HG02970 (cell line): ENCODE results near the gene PLLP.

Experiments
- ATAC-seq: cut with Tn5 transposase; IDR thresholded peaks from one replicate; pipeline ENCODE4 v1.9.1; 2021; ENCODE audit warnings: mild to moderate bottlenecking, moderate library complexity, moderate number of reproducible peaks; ENCODE audit not compliant: unreplicated experiment, low FRiP score

Gene PLLP

GRCh38 chr16:57303021-57303909 is 18.8 kb upstream of the PLLP start:
- no peak for ATAC-seq

- ATAC-seq, result no peak
Measured at GRCh38 chr16:57301126-57301817, 16.8 kb upstream of the PLLP start.

DNA sequence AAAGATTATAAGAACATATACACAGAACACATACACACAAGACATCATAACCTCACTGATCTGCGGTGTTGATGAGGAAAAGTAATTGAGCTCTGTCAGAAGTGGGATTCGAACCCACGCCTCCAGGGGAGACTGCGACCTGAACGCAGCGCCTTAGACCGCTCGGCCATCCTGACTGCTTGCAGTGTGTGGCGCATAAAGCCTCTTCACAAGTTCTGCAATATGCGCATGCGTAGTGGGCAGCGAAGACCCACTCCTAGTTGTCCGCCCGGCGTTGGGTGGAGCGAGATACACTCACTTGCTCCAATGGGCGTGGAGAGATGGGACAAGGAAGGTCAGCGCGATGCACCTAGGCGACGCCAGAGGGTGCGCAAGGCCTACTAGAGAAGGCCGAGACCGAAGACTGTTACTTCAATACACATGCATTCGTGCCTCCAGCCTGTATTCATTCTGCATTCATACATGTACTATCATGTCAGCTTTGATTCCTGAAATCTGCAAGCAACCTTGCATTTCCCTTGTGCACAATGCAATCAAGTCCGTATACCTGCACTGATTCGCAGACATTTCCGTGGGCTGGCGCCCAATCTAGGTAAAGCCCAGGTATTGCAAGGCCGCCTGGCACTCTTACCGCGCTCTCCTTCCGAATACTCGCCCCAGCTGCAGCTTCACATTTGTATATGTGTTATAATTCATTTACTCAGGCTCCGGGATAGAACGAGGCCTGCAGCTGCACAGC is 16.1 kb upstream of the PLLP start:
- ATAC-seq, result peak; percentile 82

DNA sequence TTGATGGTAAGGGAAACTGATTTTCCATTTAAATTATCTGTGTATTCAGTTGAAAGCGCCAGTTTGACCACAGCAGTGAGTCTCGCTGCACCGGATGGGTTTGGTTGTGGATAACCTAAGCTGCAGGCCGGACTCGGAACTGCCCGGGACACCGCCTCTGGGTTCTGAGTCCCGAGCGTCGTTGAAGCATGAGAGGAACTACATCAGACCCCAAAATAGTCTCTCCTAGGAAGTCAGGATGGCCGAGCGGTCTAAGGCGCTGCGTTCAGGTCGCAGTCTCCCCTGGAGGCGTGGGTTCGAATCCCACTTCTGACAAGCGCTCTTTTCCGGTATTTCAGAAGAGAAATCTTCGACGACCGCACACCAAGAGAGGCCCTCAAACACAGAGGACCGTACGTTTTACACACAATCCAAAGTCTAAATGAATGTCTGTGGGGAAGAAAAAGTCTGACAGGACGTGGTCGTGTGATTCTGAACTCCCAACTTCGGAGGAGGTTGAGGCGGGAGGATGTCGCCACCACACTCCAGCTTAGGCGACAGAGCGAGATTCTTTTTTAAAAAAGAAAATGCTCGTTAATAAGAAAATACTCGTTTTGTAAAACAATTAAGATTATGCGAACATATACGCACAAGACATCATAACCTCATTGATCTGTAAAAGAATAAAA is 15.4 kb upstream of the PLLP start:
- peak; percentile 59 for ATAC-seq

DNA sequence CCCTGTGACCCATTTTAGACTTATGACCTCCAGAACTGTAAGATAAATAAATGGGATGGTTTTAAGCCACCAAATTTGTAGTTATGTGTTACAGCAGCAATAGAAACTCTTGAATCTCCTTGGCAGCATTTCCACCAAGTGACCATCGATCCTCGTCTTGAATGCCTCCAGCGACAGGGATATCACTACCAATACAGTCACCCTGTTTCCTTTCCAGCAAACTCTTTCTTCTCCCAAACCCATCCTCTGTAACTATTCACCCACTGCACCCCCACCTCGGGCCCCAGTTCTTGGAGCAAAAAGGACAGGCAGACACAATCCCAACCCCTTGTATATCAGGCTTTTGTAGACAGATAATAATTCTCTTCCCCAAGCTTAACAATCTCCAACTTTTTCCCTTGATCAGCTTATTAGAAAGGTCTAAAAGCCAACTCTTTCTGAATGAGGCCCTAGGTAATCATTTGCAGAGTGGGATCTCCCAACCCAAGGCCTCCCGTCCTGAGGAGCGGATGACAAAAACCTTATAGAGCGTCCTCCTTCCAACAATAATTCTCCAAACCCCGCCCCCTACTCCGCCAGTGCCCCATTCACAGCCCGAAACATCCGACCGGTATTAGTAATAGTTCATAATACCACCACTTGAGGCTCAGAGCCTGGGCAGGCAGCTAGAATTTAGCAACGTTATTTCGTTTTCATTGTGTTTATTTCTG is 14.7 kb upstream of the PLLP start:
- ATAC-seq, result peak; percentile 12

GRCh38 chr16:57297856-57298255 is 13.4 kb upstream of the PLLP start:
- ATAC-seq, result no peak

DNA sequence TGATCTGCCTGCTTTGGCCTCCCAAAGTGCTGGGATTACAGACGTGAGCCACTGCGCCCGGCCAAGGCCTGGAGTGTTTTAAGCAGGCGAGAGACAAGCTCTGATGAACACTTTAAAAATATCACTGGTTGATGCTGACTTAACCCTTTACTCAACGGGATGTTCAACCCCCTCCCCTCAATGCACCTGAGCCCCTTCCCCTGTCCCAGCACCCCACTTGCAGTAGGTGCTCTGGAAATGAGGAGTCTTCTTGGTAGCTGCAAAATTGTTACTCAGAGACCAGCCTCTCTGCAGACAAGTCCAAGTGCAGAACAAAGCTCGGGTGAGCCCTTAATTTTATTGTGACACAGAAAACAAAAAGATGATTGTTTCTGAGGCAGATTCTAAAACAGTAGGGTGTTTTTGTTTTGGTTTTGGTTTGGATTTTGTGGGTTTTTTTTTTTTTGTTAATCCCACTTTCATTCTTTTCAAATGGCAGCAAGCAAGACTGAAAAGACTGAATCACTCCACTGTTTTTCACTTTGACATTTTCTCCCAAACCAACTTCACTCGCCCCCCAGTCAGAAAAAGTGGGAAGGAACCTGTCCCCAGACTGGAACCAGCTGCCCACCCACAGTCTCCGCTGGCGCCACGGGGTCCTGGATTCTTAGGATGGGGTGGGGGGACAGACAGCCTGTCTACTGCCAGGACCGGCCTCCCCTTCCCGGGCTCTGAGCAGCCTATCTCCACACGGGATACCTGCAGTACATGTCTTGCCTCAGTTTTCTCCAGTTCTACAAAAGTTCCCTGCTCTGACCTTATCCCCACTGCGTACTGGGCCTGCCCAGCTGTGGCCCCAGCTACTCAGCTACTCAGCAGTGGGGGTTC is 5.2 kb upstream of the PLLP start:
- no peak for ATAC-seq

DNA sequence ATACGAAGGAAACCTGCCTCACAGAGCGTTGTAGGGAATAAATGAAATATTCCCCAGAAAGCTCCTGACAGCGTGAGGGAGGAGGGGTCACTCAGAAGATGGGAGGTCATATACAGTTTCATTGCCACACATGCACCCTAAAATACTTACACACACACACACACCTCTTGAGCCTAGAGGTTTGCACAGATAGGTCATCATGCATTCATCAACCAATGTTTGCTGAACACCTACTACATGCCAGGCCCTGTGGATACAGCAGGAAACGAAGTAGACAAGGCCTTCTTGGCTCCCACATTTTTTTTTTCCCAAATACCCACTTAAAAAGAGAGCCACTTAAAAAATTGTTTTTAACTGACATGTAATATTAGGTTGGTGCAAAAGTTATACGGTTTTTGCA is 907 bp upstream of the PLLP start:
- ATAC-seq, result no peak

DNA sequence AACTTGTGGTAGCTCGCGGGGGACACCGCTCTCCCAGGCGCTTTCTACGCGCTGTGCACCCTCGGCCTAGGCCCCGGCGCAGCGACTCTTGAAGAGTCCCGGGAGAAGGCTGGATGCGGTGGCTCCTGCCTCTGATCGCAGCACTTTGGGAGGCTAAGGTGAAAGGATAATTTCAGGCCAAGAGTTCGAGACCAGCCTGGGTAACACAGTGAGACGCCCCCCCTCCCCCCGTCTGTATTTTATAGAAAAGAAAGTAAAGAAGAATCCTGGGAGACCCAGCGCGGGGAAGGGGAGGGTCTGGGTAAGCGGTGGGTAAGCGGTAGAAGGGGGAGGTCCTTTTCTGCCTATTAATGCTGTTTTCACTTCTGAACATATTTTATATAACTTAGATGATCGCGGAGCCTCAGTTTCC is 486 bp upstream of the PLLP start:
- ATAC-seq, result no peak

DNA sequence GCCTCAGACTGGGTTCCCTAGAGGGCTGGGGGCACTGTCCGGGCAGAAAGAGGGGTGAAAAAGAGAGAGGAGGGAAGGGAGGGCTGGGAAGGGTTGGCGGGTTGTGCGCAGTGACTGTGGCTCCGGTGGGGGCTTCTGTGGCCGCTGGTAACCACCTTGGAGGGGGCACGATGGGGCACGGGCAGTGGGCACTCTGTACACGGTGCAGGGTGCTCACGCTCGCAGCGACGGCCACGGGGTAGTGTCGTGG is 588 bp downstream of the PLLP start:
- ATAC-seq, result no peak

DNA sequence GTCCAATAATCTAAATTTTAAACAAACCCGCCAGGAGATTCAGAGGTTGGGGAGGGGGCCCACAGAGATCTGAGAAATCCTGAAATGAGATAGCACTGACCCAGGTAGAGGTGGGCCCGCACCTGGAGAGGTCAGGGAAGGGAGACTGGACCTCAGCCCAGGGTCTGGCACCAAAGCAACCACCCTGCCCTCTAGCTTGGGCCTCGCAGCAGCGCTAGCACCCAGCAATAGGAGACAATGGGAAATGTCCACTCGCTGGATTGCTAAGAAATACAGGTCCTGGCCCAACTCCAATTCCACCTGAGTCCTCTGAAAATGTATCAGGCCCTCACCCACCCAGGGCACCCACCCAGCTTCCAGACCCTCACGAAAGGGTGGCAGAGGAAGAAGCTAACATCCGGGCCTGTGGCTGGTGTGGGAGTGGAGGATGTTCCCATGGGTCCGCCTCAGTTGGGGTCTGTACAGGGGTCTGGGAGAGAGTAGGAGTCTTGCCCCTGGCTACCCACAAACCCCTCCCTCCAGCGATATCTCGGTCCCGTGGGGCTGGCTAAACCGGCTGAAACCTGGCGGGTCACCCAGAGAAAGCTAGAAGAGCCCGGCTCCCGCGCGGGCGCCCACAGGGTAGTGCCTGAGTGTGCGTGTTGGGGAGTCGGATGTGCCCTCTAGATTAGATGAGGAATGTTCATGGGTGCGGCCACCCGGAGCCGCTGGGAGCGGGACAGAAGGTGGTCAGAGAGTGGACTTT is 1.1 kb downstream of the PLLP start:
- ATAC-seq, result no peak

DNA sequence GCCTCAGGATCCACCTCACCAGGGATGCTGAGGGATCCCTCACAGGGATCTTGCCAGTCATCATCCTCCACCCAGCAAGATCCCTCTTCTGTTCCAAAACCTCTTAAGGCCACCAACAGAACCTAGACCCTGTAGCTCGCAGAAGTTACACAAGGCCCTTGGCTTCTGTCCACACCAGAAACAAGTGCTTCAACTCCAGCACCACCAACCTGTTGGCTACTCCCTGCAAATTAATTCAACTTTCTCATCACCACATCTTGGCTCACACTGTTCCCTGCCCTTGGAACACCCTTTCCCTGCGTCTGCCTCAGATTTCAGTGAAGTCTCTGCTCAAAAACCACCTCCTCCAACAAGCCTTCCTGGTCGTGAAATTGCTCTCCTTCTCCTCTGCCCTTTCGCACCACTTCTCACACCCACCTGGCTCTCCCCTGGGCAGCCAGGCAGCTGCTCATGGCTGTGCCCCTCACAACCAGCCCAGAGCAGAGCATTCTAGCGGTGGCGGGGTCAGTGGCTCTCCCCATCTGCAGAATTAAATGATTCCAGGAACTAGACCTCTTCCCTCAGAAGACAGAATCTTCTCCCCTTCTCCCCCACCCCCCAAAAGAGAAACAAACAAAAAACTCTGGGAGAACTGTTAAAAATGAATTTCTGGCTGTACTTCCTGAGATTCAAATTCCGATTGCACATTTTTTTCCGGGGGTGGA is 1.8 kb downstream of the PLLP start:
- no peak for ATAC-seq

- no peak for ATAC-seq
Measured at GRCh38 chr16:57281791-57282190, 2.7 kb downstream of the PLLP start.

DNA sequence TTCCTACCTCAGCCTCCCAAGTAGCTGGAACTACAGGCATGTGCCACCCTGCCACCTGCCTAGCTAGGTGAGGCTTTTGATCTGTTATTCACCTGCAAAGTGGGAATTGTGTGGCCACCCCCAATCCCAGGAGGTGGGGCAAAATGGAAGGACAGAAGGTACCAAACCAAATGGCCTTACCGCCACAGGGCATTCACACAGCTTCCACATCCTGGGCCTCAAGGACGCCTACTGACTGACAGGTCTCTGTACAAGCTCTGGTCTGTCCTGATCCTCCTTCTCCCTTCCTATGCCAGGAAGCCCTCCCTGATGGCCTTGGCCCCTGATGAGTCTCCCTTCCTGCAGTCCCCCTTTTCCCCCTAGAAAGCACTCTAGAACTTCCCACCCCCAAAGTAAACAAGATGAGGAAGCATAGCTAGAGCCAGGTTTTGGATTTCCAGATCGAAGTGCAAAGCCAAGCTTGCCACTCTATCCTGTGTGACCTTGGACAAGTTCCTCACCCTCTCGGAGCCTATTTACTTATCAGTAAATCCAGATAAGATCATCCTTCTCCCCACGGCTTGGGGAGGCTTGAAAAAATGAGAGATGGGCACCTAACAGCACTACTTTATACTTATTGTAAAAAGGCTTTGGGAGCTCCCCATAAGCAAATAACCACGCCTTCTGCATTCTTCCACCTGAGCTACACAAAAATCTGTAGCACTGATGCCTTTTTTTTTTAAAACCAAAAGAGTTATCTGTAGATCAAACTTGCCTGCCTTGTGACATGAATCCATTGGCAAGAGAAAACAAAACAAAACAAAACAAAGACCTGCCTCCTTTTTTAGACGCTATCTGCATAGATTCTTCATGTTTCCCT is 4.5 kb downstream of the PLLP start:
- ATAC-seq, result no peak

- no peak for ATAC-seq
Measured at GRCh38 chr16:57278494-57278893, 6.0 kb downstream of the PLLP start.

DNA sequence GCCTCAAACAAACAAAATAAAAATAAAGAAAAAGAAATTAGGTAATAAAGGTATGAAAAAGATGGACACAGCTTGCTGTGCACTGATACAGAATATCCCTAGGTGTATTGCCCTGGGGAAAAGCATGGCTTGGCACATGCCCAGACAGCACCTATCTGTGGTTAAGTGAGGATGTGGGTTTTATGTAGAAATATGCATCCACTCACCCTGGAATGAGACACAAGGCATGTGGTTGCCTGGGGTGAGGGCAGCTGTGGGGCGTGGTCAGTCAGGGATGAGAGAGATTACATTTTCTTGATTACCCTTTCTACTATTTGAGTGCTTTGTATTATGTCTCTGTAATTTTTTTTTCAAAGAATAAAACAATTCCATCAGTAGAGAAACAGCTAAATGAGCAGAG is 6.9 kb downstream of the PLLP start:
- ATAC-seq, result no peak

DNA sequence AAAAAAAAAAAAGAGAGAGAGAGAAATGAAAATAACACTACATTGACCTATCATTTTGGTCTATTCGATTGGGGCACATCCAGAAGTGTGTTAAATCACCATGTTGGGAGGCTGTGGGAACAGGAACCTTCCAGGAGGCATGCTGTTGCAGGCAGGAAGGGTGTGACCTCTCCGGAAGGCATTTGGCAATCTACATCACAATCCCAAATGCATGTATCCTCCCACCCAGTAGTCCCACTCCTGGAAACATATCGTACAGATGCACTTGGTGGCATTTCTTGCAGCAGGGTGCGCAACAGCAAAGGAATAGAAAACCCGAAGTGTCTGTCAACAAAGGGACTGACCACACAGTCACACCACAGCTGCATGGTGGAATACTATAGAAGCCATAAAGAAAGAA is 7.9 kb downstream of the PLLP start:
- ATAC-seq, result no peak
